Measurements from ENCODE around the gene LGALS7B. TPM values are rescaled to one million over a fixed set of nuclear protein-coding genes. Genes with fewer than 3 reads are reported as not detected.

The LGALS7B gene
- total RNA-seq, 2 experiments from 2014 or later: not detected

DNA sequence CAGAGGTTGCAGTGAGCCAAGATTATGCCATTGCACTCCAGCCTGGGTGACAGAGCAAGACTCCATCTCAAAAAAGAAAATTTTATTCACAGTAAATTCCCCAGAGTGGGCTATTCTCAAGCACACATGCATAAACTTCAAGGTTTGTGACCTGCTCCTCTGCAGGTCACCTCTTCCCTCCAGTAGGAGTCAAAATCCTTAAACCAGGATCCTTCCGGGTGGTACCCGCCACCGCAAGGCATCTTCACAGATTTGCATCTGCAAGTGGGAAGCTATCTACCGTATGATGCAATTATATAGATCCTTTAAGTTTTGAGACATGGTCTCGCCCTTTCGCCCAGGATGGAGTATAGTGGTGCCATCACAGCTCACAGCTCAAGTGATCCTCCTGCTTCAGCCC lies 45.6 kb downstream of the LGALS7B start:
- no peaks in the 10 kb centered on the region for H3K9me3 Mint-ChIP-seq
- Histone ChIP-seq H3K27me3 (ENCODE audit: control insufficient read depth in 1 of 2, insufficient read depth in 2 of 2, low read length in 2 of 2) (no peaks in the 10 kb centered on the region), H3K4me3 (ENCODE audit: low read length) (no peak overlapping the region), H3K36me3 (ENCODE audit: insufficient read depth, low read length) (peaks cover 50% of the 10 kb centered on the region), H3K9me3 (ENCODE audit: control insufficient read depth in 1 of 2, insufficient read depth in 1 of 2, low read length in 2 of 2) (no peaks in the 10 kb centered on the region), H3K27ac (ENCODE audit: low read depth in 1 of 2, low read length in 2 of 2) (no peak overlapping the region), H3K4me1 (ENCODE audit: insufficient read depth, low read length) (peaks cover 29% of the 10 kb centered on the region)
- ChIA-PET CTCF (interaction anchor here (1.4 to 1.6 kb wide), 2 partner anchors 35 to 96 kb away, joined by 4 to 5 read pairs; partner anchors contain the start of genes MRPS12 and SARS2), POLR2A (interaction anchor here (1.0 to 2.2 kb wide), 4 partner anchors 8 to 31 kb away, joined by 3 to 11 read pairs (median 4); partner anchors contain the start of gene HNRNPL)
- peaks cover 66% of the 10 kb centered on the region for H3K36me3 Mint-ChIP-seq (ENCODE audit: low read depth)
- no peak overlapping the region for H3K27ac Mint-ChIP-seq
- H3K4me1 Mint-ChIP-seq (ENCODE audit: low read depth): peaks cover 25% of the 10 kb centered on the region
- H3K4me3 Mint-ChIP-seq: peak overlapping the region; percentile 15
- ATAC-seq (ENCODE audit: poor library complexity): no peak
- intact Hi-C loops (cut with DNase I, micrococcal nuclease): loop anchor here in 1 of 2 experiments (5.0 kb wide), 1 partner anchor 47 kb away; the partner anchor contains the start of gene LGALS7B
- H3K27me3 Mint-ChIP-seq: no peaks in the 10 kb centered on the region
- no peak for DNase-seq
- TF ChIP-seq CTCF (IDR thresholded peaks at IDR 0.05): no peak

GRCh38 chr19:38836159-38836982 lies 47.4 kb downstream of the LGALS7B start:
- no peaks in the 10 kb centered on the region for H3K9me3 ChIP-seq (ENCODE audit: control insufficient read depth in 1 of 2, insufficient read depth in 1 of 2, low read length in 2 of 2)
- intact Hi-C loops (cut with DNase I, micrococcal nuclease): no loop called here
- DNase-seq (no peak), ATAC-seq (ENCODE audit: poor library complexity) (no peak)
- no peak overlapping the region for H3K4me3 ChIP-seq (ENCODE audit: low read length)
- H3K4me1 ChIP-seq (ENCODE audit: insufficient read depth, low read length): peaks cover 27% of the 10 kb centered on the region
- POLR2A ChIA-PET: interaction anchor here (0.7 to 2.2 kb wide), 4 partner anchors 10 to 723 kb away, joined by 3 to 11 read pairs (median 3); partner anchors contain the start of genes EIF3K and HNRNPL
- Mint-ChIP-seq H3K9me3 (no peaks in the 10 kb centered on the region), H3K4me1 (ENCODE audit: low read depth) (peaks cover 26% of the 10 kb centered on the region), H3K36me3 (ENCODE audit: low read depth) (peaks cover 70% of the 10 kb centered on the region), H3K4me3 (no peak overlapping the region), H3K27ac (peak overlapping the region; percentile 20), H3K27me3 (no peaks in the 10 kb centered on the region)
- TF ChIP-seq CTCF (IDR thresholded peaks at IDR 0.05): no peak
- H3K27me3 ChIP-seq (ENCODE audit: control insufficient read depth in 1 of 2, insufficient read depth in 2 of 2, low read length in 2 of 2): no peaks in the 10 kb centered on the region
- CTCF ChIA-PET: interaction anchor here (1.6 kb wide), 1 partner anchor 33 kb away, joined by 4 read pairs; no protein-coding TSS in a partner anchor
- no peak overlapping the region for H3K27ac ChIP-seq (ENCODE audit: low read depth in 1 of 2, low read length in 2 of 2)
- H3K36me3 ChIP-seq (ENCODE audit: insufficient read depth, low read length): peaks cover 60% of the 10 kb centered on the region

DNA sequence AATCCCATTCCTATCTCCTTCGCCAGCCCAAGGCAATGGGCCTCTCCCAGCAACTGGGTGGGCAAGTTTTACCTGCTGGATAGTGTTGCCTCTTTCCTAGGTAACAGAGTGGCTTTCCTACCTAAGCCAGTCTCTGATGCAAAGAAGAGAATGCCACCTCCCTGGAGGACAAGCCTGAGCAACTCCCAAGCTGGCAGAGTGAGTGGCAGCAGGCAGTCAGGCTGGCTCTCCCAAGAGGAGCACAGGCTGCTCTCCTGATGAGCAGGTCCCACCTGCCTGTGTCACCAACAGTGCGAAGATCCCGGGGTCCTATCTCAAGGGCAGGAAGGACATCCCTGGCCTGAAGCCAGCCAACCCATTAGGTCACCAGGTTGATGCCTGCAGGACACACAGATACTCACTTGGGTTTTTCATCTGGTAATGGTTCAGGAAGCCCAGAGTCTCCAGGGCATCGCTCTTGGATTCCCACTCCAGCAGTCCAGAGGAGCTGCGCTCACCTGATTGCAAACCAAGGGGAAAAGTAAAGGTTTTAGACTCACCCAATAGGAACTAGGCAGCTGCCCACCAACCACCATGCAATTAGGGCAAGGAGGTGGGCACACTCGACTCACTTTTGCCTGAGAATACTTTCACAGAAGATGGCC lies 48.1 kb downstream of the LGALS7B start:
- Histone ChIP-seq H3K4me3 (ENCODE audit: low read length) (no peak overlapping the region), H3K27me3 (ENCODE audit: control insufficient read depth in 1 of 2, insufficient read depth in 2 of 2, low read length in 2 of 2) (no peaks in the 10 kb centered on the region), H3K4me1 (ENCODE audit: insufficient read depth, low read length) (peaks cover 31% of the 10 kb centered on the region), H3K9me3 (ENCODE audit: control insufficient read depth in 1 of 2, insufficient read depth in 1 of 2, low read length in 2 of 2) (no peaks in the 10 kb centered on the region), H3K36me3 (ENCODE audit: insufficient read depth, low read length) (peaks cover 67% of the 10 kb centered on the region), H3K27ac (ENCODE audit: low read depth in 1 of 2, low read length in 2 of 2) (peak overlapping the region in 1 of 2 donors; percentile 11)
- no peak for DNase-seq
- intact Hi-C loops (cut with DNase I, micrococcal nuclease): no loop called here
- Mint-ChIP-seq H3K27ac (peak overlapping the region; percentile 20), H3K36me3 (ENCODE audit: low read depth) (peaks cover 70% of the 10 kb centered on the region), H3K4me3 (peak overlapping the region; percentile 11), H3K4me1 (ENCODE audit: low read depth) (peaks cover 26% of the 10 kb centered on the region), H3K27me3 (no peaks in the 10 kb centered on the region), H3K9me3 (no peaks in the 10 kb centered on the region)
- ChIA-PET CTCF (no interaction called here), POLR2A (interaction anchor here (0.8 to 3.4 kb wide), 2 partner anchors 12 to 63 kb away, joined by 3 to 14 read pairs; no protein-coding TSS in a partner anchor)
- TF ChIP-seq CTCF (IDR thresholded peaks at IDR 0.05): no peak
- no peak for ATAC-seq (ENCODE audit: poor library complexity)
